HFFc6 (cell line): ENCODE data around the gene AXIN1. TPM values are rescaled to one million over a fixed set of nuclear protein-coding genes. Genes with fewer than 3 reads are reported as not detected.
"Not testable (repeated sequence)": the region's sequence is repeated elsewhere in the genome, so short reads cannot be mapped to it uniquely, and the experiment has no call there.

Experiments used
- DNase-seq: peaks from one replicate; pipeline ENCODE4 v3.0.0-alpha.2; 2018
- H3K27ac Mint-ChIP-seq: 2 replicates; pipeline ENCODE4 v1.8.0; 2020; ENCODE audit warnings: mild to moderate bottlenecking, mixed read lengths
- H3K27me3 Mint-ChIP-seq: 2 replicates; pipeline ENCODE4 v1.8.0; 2021; ENCODE audit warnings: mild to moderate bottlenecking, moderate library complexity, mixed read lengths; ENCODE audit not compliant: insufficient read depth
- H3K36me3 Mint-ChIP-seq: 2 replicates; pipeline ENCODE4 v1.8.0; 2021; ENCODE audit warnings: low read depth, mixed read lengths
- H3K4me1 Mint-ChIP-seq: 2 replicates; pipeline ENCODE4 v1.8.0; 2020; ENCODE audit warnings: low read depth, mixed read lengths
- H3K4me3 Mint-ChIP-seq: 2 replicates; pipeline ENCODE4 v1.8.0; 2020; ENCODE audit warnings: mild to moderate bottlenecking, moderate library complexity, mixed read lengths
- H3K9me3 Mint-ChIP-seq: 2 replicates; pipeline ENCODE4 v1.8.0; 2020; ENCODE audit warnings: mild to moderate bottlenecking, mixed read lengths
- total RNA-seq, 6 experiments: library from RNA; stranded (reverse); fragmentation: NEBNext Ultra II Directional; extraction: Animal tissue kit (Norgen Biotek cat#: 25700); gene quantifications; 2 replicates in 1 of 6; 3 replicates in 5 of 6; pipeline ENCODE4 v1.2.3, GENCODE V29; 2021
- TF ChIP-seq, protein P1 (sequence below): fragments of 200-600 bp; sonication (generic); IDR thresholded peaks from 2 replicates; pipeline ENCODE4 v1.5.0; 2021; ENCODE audit warnings: antibody characterized with exemption, mild to moderate bottlenecking

The AXIN1 gene
- total RNA-seq, 6 experiments from 2014 or later, result 13.6 to 16.7 (median 14.7) TPM

DNA sequence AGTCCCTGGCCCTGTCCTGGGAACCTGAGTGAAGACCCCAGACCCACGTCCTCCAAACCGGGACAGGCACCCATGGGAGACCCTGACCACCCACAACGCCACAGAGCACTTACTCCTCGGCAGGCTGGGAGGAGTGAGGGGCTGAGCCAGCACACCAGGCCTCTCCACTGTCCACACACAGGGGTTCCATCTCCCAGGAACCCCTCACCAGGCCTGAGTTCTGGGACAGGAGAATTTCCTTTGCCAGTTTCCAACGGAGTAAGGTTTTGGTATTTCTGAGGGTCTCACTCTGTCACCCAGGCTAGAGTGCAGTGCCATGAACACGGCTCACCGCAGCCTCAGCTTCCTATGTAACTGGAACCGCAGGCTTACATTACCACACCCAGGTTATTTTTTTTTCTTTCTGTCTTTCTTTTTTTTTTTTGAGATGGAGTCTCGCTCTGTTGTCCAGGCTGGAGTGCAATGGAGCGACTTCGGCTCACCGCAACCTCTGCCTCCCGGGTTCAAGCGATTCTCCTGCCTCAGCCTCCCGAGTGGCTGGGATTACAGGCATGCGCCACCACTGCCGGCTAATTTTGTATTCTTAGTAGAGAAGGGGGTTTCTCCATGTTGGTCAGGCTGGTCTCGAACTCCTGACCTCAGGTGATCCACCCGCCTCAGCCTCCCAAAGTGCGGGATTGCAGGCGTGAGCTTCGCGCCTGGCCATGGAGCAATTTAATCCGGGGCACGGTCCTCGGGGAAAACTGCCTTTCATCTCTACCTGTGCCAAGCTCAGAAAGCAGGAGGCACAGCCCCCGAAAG, 27.6 kb upstream of the AXIN1 start:
- Mint-ChIP-seq H3K36me3 (no peaks in the 10 kb centered on the region), H3K9me3 (no peaks in the 10 kb centered on the region), H3K27ac (peak overlapping the region; percentile 26; the same call in 1 of the 2 replicates)

DNA sequence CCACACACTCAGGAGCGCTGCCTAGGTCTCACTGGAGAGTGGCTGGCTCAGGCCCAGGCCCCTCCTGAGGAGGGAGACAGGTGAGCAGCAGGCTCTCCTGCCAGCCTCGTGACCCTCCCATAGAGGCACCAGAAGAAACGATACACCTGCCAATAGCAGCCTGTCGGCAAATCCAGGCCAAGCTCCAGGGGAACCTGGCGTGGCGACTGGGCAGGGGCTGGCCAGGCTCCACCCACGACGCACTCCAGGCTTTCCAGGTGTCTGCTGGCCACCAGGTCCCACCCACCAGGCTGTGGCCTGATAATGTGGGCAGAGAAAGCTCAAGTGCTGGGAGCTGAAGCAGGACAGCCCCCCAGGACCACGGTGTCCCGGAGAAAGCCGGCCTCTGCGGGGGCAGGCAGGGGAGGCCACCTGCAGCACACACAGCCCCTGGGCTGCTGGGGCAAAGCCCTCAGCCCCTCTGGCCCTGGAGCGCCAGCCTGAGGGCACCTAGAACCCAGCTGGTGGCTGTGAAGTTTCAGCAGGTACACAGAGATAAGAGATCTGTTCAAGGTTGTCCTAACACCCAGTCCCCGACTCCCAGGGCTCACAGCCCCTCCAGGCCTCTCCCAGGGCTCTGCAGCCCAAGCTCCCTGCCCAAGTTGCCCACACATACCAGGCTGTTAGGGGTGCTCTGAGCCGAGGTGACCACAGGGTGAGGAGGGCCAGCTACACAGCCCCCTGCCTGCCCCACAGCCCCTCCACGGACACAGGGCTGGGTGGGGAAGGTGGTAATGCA, 26.8 kb upstream of the AXIN1 start:
- TF ChIP-seq, protein P1, sequence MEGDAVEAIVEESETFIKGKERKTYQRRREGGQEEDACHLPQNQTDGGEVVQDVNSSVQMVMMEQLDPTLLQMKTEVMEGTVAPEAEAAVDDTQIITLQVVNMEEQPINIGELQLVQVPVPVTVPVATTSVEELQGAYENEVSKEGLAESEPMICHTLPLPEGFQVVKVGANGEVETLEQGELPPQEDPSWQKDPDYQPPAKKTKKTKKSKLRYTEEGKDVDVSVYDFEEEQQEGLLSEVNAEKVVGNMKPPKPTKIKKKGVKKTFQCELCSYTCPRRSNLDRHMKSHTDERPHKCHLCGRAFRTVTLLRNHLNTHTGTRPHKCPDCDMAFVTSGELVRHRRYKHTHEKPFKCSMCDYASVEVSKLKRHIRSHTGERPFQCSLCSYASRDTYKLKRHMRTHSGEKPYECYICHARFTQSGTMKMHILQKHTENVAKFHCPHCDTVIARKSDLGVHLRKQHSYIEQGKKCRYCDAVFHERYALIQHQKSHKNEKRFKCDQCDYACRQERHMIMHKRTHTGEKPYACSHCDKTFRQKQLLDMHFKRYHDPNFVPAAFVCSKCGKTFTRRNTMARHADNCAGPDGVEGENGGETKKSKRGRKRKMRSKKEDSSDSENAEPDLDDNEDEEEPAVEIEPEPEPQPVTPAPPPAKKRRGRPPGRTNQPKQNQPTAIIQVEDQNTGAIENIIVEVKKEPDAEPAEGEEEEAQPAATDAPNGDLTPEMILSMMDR, result no peak
- H3K27ac Mint-ChIP-seq, result no peak overlapping the region
- H3K27me3 Mint-ChIP-seq, result no peaks in the 10 kb centered on the region; the same call in 1 of the 2 replicates
- DNase-seq, result no peak
- no peak overlapping the region for H3K4me3 Mint-ChIP-seq
- H3K4me1 Mint-ChIP-seq, result peaks cover 6% of the 10 kb centered on the region
- no peaks in the 10 kb centered on the region for H3K36me3 Mint-ChIP-seq
- H3K9me3 Mint-ChIP-seq, result no peaks in the 10 kb centered on the region

More for the DNA sequence above, 27.6 kb upstream of the AXIN1 start:
- peak overlapping the region; percentile 87 for H3K4me3 Mint-ChIP-seq
- no peaks in the 10 kb centered on the region; the same call in 1 of the 2 replicates for H3K27me3 Mint-ChIP-seq
- DNase-seq, result no peak
- TF ChIP-seq, protein P1, result no peak
- H3K4me1 Mint-ChIP-seq, result peaks cover 6% of the 10 kb centered on the region

DNA sequence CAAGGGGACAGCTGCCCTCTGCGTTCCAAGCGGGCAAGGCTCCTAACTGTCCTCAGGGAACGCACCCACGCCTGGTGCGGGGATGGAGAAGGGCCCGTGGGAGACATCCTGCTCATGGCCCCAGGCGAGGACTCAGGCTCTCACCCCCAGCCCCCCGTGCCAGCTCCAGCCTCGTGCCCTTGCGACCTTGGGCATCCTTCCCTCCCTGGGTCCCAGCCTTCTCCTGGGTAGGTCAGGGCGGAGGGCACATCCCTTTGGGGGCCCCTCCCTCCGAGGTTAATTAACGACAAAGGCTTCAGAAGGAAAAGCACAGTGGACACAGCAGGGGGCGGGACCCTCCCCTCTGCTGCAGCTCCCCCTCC, 26.3 kb upstream of the AXIN1 start:
- Mint-ChIP-seq H3K4me1 (peaks cover 6% of the 10 kb centered on the region), H3K27ac (no peak overlapping the region), H3K9me3 (no peaks in the 10 kb centered on the region), H3K4me3 (no peak overlapping the region), H3K27me3 (no peaks in the 10 kb centered on the region; the same call in 1 of the 2 replicates), H3K36me3 (no peaks in the 10 kb centered on the region)
- no peak for DNase-seq
- TF ChIP-seq, protein P1, result no peak

DNA sequence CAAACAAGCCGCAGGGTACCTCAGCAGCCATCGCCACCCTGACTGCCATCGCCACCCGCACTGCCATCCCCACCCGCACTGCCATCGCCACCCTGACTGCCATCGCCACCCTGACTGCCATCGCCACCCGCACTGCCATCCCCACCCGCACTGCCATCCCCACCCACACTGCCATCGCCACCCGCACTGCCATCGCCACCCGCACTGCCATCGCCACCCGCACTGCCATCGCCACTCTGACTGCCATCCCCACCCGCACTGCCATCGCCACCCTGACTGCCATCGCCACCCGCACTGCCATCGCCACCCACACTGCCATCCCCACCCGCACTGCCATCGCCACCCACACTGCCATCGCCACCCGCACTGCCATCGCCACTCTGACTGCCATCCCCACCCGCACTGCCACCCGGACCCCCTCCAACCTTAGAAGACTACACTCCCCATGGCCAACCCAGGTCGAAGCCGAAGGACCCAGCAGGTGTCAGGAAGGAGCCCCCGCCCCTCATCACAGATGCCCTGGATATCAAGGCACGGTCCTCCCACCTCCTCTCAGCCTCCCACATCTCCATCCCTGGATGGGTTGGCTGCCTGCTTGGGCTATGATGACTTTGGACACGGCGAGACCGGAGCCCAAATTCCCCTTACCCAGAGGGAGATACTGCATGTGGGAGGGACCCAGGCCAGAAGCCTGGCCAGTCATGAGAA, 25.7 kb upstream of the AXIN1 start:
- not testable (repeated sequence) for H3K27ac Mint-ChIP-seq, H3K27me3 Mint-ChIP-seq, H3K36me3 Mint-ChIP-seq, DNase-seq, H3K9me3 Mint-ChIP-seq, H3K4me3 Mint-ChIP-seq, H3K4me1 Mint-ChIP-seq

DNA sequence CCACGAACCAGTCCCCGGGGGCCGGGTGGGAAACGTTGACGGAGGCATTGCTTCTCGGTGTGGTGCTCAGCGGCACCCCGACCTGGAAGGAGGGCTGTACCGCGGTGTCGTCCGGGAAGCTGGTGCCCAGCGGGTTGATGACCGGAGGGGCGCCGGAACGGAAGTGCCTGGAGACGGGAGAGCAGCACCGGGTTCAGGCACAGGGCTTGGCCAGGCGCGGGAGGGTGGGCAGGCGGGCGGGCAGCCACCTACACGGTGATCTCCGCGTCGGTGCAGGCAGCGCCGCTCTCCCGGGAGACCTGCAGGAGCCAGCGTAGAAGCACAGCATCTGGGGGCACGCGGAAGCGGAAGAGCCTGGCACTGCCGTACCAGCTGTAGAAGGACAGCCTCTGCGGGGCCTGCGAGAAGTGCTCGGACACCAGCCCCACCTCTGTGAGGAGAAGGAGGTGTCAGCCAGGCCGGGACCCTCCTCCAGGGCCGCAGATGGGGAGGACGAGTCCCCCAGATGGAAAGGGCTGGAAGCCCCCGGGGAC, 25.0 kb upstream of the AXIN1 start:
- Mint-ChIP-seq H3K4me3 (no peak overlapping the region), H3K9me3 (no peaks in the 10 kb centered on the region), H3K27ac (no peak overlapping the region), H3K27me3 (no peaks in the 10 kb centered on the region; the same call in 1 of the 2 replicates), H3K36me3 (no peaks in the 10 kb centered on the region), H3K4me1 (no peaks in the 10 kb centered on the region)
- DNase-seq, result no peak
- TF ChIP-seq, protein P1, result no peak
